ENCODE results near the gene ZCCHC7. TPM values are rescaled to one million over a fixed set of nuclear protein-coding genes. Genes with fewer than 3 reads are reported as not detected.

ZCCHC7 gene
- total and polyA plus RNA-seq, 10 of the 15 experiments (the other 5 are each of a cell fraction or from before 2014, with no cell fraction given): 42.9 to 178 (median 53.3) TPM

GRCh38 chr9:37229455-37229854 is 109.1 kb downstream of the ZCCHC7 start:
- no peaks in the 10 kb centered on the region for H3K27me3 ChIP-seq (replicated peaks in 1 of 2; ENCODE audit: control insufficient read depth in 2 of 2, insufficient read depth in 2 of 2, low read length in 1 of 2)
- H3K4me1 ChIP-seq (ENCODE audit: control insufficient read depth, insufficient read depth, low read length): no peaks in the 10 kb centered on the region
- no peaks in the 10 kb centered on the region; the same call in 1 of the 3 replicates for H3K9me3 ChIP-seq (replicated peaks; ENCODE audit: control insufficient read depth, insufficient read depth, low read length)
- FAIRE-seq (no peak), ATAC-seq (peak; percentile 19), DNase-seq (ENCODE audit: low read depth, low spot score) (no peak)
- H2AFZ ChIP-seq (ENCODE audit: control insufficient read depth, low read depth, low read length): no peak overlapping the region
- no peak overlapping the region for H3K4me3 ChIP-seq
- SMC1A ChIA-PET (ENCODE audit: uncharacterized antibody, unreplicated experiment): interaction anchor here (1.2 to 13.0 kb wide), 10 partner anchors 12 to 182 kb away, joined by 3 to 85 read pairs (median 4); no protein-coding TSS in a partner anchor
- RAD21 ChIA-PET (ENCODE audit: unreplicated experiment): interaction anchor here (1.0 to 1.8 kb wide), 3 partner anchors 12 to 70 kb away, joined by 3 to 4 read pairs (median 4); no protein-coding TSS in a partner anchor
- H3K27ac ChIP-seq (ENCODE audit: control insufficient read depth, insufficient read depth): no peak overlapping the region
- H3K79me2 ChIP-seq (ENCODE audit: control insufficient read depth, insufficient read depth, low read length): peaks cover 12% of the 10 kb centered on the region
- no peak overlapping the region for H3K4me2 ChIP-seq (ENCODE audit: control insufficient read depth, insufficient read depth)
- intact Hi-C loops (cut with micrococcal nuclease; ENCODE audit: unreplicated experiment): no loop called here
- H3K36me3 ChIP-seq (ENCODE audit: control insufficient read depth in 2 of 2, insufficient read depth in 2 of 2, low read length in 1 of 2): peaks cover 1 to 9% of the 10 kb centered on the region in 2 experiments
- CTCF ChIA-PET: interaction anchor here (0.9 to 1.2 kb wide), 3 partner anchors 9 to 77 kb away, joined by 3 to 4 read pairs (median 3); no protein-coding TSS in a partner anchor
- no peak overlapping the region for H3K9ac ChIP-seq (ENCODE audit: control insufficient read depth, insufficient read depth, low read length)
- no peaks in the 10 kb centered on the region for H4K20me1 ChIP-seq (ENCODE audit: control insufficient read depth, insufficient read depth)
- POLR2A ChIA-PET: interaction anchor here (0.6 to 1.6 kb wide), 5 partner anchors 9 to 26 kb away, joined by 3 to 8 read pairs (median 3); no protein-coding TSS in a partner anchor
- no TSS peak for BruUV-seq (replicated peaks)
- WGBS (ENCODE audit: insufficient coverage, insufficient replicate concordance, low lambda C conversion rate, missing lambda C conversion rate): 100% methylated on average over 1 of the region's 1 CpG
- in situ Hi-C loops (cut with MboI): no loop called here
- TF ChIP-seq TARDBP (IDR thresholded peaks at IDR 0.05; ENCODE audit: borderline replicate concordance) (no peak), RELA (IDR thresholded peaks at IDR 0.05; ENCODE audit: borderline replicate concordance, partially characterized antibody) (no peak), NFIC (IDR thresholded peaks at IDR 0.05; ENCODE audit: low read depth, low read length) (no peak), PRDM15 (CRISPR knock-in tag; IDR thresholded peaks at IDR 0.05) (no peak), NFYB (IDR thresholded peaks at IDR 0.05; ENCODE audit: insufficient read depth, low read depth, low read length) (no peak), KLF5 (IDR thresholded peaks at IDR 0.05; ENCODE audit: partially characterized antibody) (no peak), SKIL (IDR thresholded peaks at IDR 0.05; ENCODE audit: low read depth, poor library complexity, severe bottlenecking) (no peak), PBX3 (IDR thresholded peaks at IDR 0.05; ENCODE audit: insufficient replicate concordance, low read depth, low read length) (no peak), RELB (IDR thresholded peaks at IDR 0.05; ENCODE audit: low read depth) (no peak), RAD51 (IDR thresholded peaks at IDR 0.05) (no peak)

Measured in GM12878 (cell line).